Breast epithelium (tissue), 4 donors: ENCODE data around the gene ENAM. TPM values are rescaled to one million over a fixed set of nuclear protein-coding genes. Genes with fewer than 3 reads are reported as not detected.

Source experiments
- DNase-seq, 2 donors: peaks; one replicate each; pipeline ENCODE4 v3.0.0-alpha.2; 2019; ENCODE audit warnings: low spot score in 2 of 2
- H3K27ac ChIP-seq, 2 donors: fragments of 200-600 bp; sonication (generic) in 1 of 2; one replicate each; pipeline ENCODE4 v1.5.1; 2016 to 2019; ENCODE audit warnings: mild to moderate bottlenecking in 1 of 2
- H3K27me3 ChIP-seq, 2 donors: fragments of 200-600 bp; sonication (generic) in 1 of 2; one replicate each; pipeline versions ENCODE4 v1.5.1 to v1.6.0; 2017 to 2019; ENCODE audit warnings: control low read depth in 1 of 2, mild to moderate bottlenecking in 1 of 2
- H3K36me3 ChIP-seq: fragments of 200-600 bp; one replicate; pipeline ENCODE4 v1.5.1; 2019
- H3K4me1 ChIP-seq, 2 donors: fragments of 200-600 bp; sonication (generic); one replicate each; pipeline ENCODE4 v1.5.1; 2016 to 2019; ENCODE audit warnings: control low read depth in 1 of 2
- H3K4me3 ChIP-seq, 3 donors: fragments of 200-600 bp; sonication (generic); 1 replicate in 2 of 3; 2 replicates in 1 of 3; pipeline ENCODE4 v1.5.1; 2016 to 2019; ENCODE audit warnings: mild to moderate bottlenecking in 3 of 3, moderate library complexity in 2 of 3
- H3K9me3 ChIP-seq, 2 donors: fragments of 200-600 bp; sonication (generic) in 1 of 2; one replicate each; pipeline ENCODE4 v1.5.1; 2016 to 2019; ENCODE audit warnings: control low read depth in 1 of 2
- CTCF ChIP-seq, 3 donors: fragments of 450-650 bp; IDR thresholded peaks; one replicate each; pipeline ENCODE4 v1.5.1; 2016 to 2017; ENCODE audit warnings: antibody characterized with exemption in 3 of 3, mild to moderate bottlenecking in 3 of 3, moderate library complexity in 3 of 3
- POLR2A ChIP-seq: fragments of 450-650 bp; IDR thresholded peaks from one replicate; pipeline ENCODE4 v1.6.1; 2016; ENCODE audit warnings: antibody characterized with exemption, mild to moderate bottlenecking, moderate library complexity
- POLR2AphosphoS5 ChIP-seq, 3 donors: sonication (generic); formaldehyde crosslinking; IDR thresholded peaks; one replicate each; pipeline ENCODE4 v1.6.1; 2017; ENCODE audit warnings: antibody characterized with exemption in 3 of 3
- intact Hi-C: fragments of 100-400 bp; cut with DNase I; formaldehyde crosslinking; loops from one replicate; pipeline ENCODE4 v1.15.1; 2023; ENCODE audit warnings: low total_unique reads
- total RNA-seq, 3 donors: library from RNA; depleted of rRNA; stranded (reverse); fragments of >200 nt; gene quantifications; one replicate each; pipeline ENCODE4 v1.1.0, GENCODE V29; 2016

ENAM gene
- under 1 TPM in 1 of 3 donors, not detected in 2; 0.32 TPM for total RNA-seq

- H3K9me3 ChIP-seq, result no peaks in the 10 kb centered on the region
- intact Hi-C loops, result no loop called here
- TF ChIP-seq CTCF (IDR thresholded peaks at IDR 0.05), result no peak
- TF ChIP-seq POLR2AphosphoS5 (IDR thresholded peaks at IDR 0.05), result no peak
- no peak for TF ChIP-seq POLR2A
These were observed at the start of gene ENAM for GRCh38 chr4:70628444-70628843. Gene ENAM, plus strand, starts transcription at chr4:70628744. Its CDS starts 757 bp downstream, at chr4:70629501.

GRCh38 chr4:70581980-70582379, 46.6 kb upstream of the ENAM start:
- Histone ChIP-seq H3K4me1 (no peaks in the 10 kb centered on the region), H3K27me3 (no peaks in the 10 kb centered on the region), H3K36me3 (no peaks in the 10 kb centered on the region), H3K9me3 (no peaks in the 10 kb centered on the region), H3K4me3 (no peak overlapping the region), H3K27ac (no peak overlapping the region)
- intact Hi-C loops, result no loop called here
- DNase-seq, result no peak
- TF ChIP-seq CTCF (IDR thresholded peaks at IDR 0.05) (no peak), POLR2AphosphoS5 (IDR thresholded peaks at IDR 0.05) (no peak), POLR2A (no peak)

More at GRCh38 chr4:70628444-70628843, at the start of gene ENAM:
- Histone ChIP-seq H3K4me1 (no peaks in the 10 kb centered on the region), H3K36me3 (no peaks in the 10 kb centered on the region), H3K27me3 (no peaks in the 10 kb centered on the region), H3K27ac (no peak within 1 kb of the TSS), H3K4me3 (no peak within 1 kb of the TSS)
- DNase-seq, result no peak

GRCh38 chr4:70583952-70584834, 44.4 kb upstream of the ENAM start:
- no peak overlapping the region for H3K27ac ChIP-seq

GRCh38 chr4:70586841-70587240, 41.7 kb upstream of the ENAM start:
- intact Hi-C loops, result no loop called here
- no peak overlapping the region for H3K27ac ChIP-seq

More at GRCh38 chr4:70583952-70584834, 44.4 kb upstream of the ENAM start:
- H3K4me1 ChIP-seq, result no peaks in the 10 kb centered on the region
- TF ChIP-seq CTCF (IDR thresholded peaks at IDR 0.05) (no peak), POLR2AphosphoS5 (IDR thresholded peaks at IDR 0.05) (no peak), POLR2A (no peak)
- intact Hi-C loops, result no loop called here
- no peak for DNase-seq
- H3K4me3 ChIP-seq, result no peak overlapping the region
- H3K9me3 ChIP-seq, result no peaks in the 10 kb centered on the region
- no peaks in the 10 kb centered on the region for H3K27me3 ChIP-seq
- H3K36me3 ChIP-seq, result no peaks in the 10 kb centered on the region

More at GRCh38 chr4:70586841-70587240, 41.7 kb upstream of the ENAM start:
- Histone ChIP-seq H3K27me3 (no peaks in the 10 kb centered on the region), H3K36me3 (no peaks in the 10 kb centered on the region), H3K4me3 (no peak overlapping the region), H3K4me1 (no peaks in the 10 kb centered on the region), H3K9me3 (no peaks in the 10 kb centered on the region)
- no peak for TF ChIP-seq POLR2AphosphoS5 (IDR thresholded peaks at IDR 0.05)
- no peak for TF ChIP-seq POLR2A
- no peak for TF ChIP-seq CTCF (IDR thresholded peaks at IDR 0.05)
- no peak for DNase-seq
